Vagina (tissue), 2 donors: ENCODE results near the gene NUDT22. TPM values are rescaled to one million over a fixed set of nuclear protein-coding genes. Genes with fewer than 3 reads are reported as not detected.

Source experiments
- DNase-seq, 2 donors: peaks; one replicate each; pipeline ENCODE4 v3.0.0-alpha.2; 2017; ENCODE audit errors: extremely low spot score in 2 of 2
- H3K27ac ChIP-seq: fragments of 200-600 bp; sonication (generic); one replicate; pipeline ENCODE4 v1.5.1; 2019
- H3K27me3 ChIP-seq: fragments of 200-600 bp; sonication (generic); one replicate; pipeline ENCODE4 v1.5.1; 2019
- H3K36me3 ChIP-seq, 2 donors: fragments of 200-600 bp; sonication (generic); one replicate each; pipeline ENCODE4 v1.5.1; 2017 to 2019
- H3K4me1 ChIP-seq: fragments of 200-600 bp; sonication (generic); one replicate; pipeline ENCODE4 v1.5.1; 2019
- H3K4me3 ChIP-seq, 2 donors: fragments of 200-600 bp; sonication (generic); 1 replicate in 1 of 2; 2 replicates in 1 of 2; pipeline ENCODE4 v1.5.1; 2016 to 2019
- H3K9me3 ChIP-seq: fragments of 200-600 bp; sonication (generic); one replicate; pipeline ENCODE4 v1.5.1; 2019
- CTCF ChIP-seq, 3 experiments: fragments of 450-650 bp in 2 of 3; fragments of 200-600 bp in 1 of 3; sonication (generic) in 1 of 3; IDR thresholded peaks; one replicate each; pipeline ENCODE4 v1.5.1; 2017 to 2019; ENCODE audit warnings: antibody characterized with exemption in 3 of 3, mild to moderate bottlenecking in 2 of 3, moderate library complexity in 2 of 3
- POLR2A ChIP-seq, 2 donors: fragments of 450-650 bp; IDR thresholded peaks; one replicate each; pipeline ENCODE4 v1.6.1; 2017; ENCODE audit warnings: antibody characterized with exemption in 2 of 2, mild to moderate bottlenecking in 2 of 2, moderate library complexity in 2 of 2
- POLR2AphosphoS5 ChIP-seq, 2 donors: sonication (generic); formaldehyde crosslinking; IDR thresholded peaks; one replicate each; pipeline ENCODE4 v1.9.0; 2017; ENCODE audit warnings: antibody characterized with exemption in 2 of 2, mild to moderate bottlenecking in 2 of 2, low read depth in 1 of 2; ENCODE audit not compliant: insufficient read depth in 1 of 2
- intact Hi-C: fragments of 100-400 bp; cut with DNase I; formaldehyde crosslinking; loops from one replicate; pipeline ENCODE4 v1.15.1; 2023
- total RNA-seq: library from RNA; depleted of rRNA; stranded (reverse); fragments of >200 nt; gene quantifications from one replicate; pipeline ENCODE4 v1.2.3, GENCODE V29; 2016

NUDT22 gene
- total RNA-seq, 1 donor from 2014 or later = 38.8 TPM

DNA sequence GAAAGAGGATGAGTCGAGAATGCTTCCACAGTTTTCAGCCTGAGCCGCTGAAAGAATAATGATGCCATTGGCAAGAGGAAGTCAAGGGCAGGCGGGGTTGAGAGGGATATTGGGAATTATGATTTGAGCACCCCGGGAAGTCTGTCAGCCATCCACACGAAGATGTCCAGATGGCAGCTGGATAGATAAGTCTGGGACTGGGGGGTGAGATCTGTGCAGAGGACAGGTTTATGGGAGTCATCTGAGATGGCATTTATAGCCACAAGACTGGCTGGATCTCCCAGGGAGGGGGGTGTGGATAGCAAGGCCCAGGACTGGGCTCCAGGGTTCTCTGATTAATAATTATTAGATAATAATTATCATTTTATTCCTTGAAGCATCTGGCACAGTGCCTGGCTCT is 45.2 kb upstream of the NUDT22 start:
- Histone ChIP-seq H3K27me3 (no peaks in the 10 kb centered on the region), H3K9me3 (no peaks in the 10 kb centered on the region), H3K4me1 (peaks cover 43% of the 10 kb centered on the region), H3K36me3 (no peaks in the 10 kb centered on the region), H3K4me3 (peak overlapping the region in 1 of 2 donors; percentile 22), H3K27ac (peak overlapping the region; percentile 87)
- intact Hi-C loops = no loop called here
- no peak for DNase-seq
- TF ChIP-seq CTCF (IDR thresholded peaks at IDR 0.05) = no peak
- no peak for TF ChIP-seq POLR2AphosphoS5 (IDR thresholded peaks at IDR 0.05; ENCODE audit: insufficient read depth in 1 of 2, low read depth in 1 of 2)
- no peak for TF ChIP-seq POLR2A (IDR thresholded peaks at IDR 0.05)

DNA sequence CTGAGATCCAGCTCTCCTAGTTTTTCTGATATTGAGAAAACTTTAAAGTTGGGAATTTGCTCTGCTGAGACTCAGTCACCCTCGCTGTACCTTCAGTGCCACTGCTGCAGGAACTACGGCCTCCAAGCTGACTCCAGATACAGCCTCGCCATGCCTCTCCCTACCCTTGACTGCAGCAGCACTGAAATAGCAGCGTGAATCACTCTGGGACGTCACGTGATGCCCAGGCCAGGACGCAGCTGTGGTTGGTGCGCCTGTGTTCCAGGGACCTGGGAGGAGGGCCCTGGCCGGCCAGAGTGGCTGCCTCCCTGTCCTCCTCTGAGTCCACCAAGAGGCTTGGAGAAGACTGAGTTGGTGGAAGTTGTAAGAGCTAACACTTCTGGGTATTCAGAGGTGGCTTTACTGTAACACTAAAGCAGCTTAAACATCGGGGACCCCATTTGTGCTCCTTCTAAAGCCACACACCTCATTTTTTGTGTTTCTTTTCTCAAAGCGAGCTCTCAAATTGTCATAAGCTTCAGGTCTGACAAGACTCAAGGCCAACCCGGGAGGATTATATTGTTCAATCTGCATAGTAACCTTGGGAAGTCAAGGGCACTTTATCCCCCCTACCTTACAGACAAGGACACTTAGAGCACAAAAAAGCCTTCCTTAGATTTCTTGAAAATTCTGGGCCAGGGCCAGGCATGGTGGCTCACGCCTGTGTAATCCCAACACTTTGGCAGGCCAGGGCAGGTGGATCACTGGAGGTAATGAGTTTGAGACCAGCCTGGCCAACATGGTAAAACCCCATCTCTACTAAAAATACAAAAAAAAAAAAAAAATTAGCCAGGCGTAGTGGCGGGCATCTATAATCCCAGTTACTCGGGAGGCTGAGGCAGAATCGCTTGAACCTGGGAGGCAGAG is 44.3 kb upstream of the NUDT22 start:
- Histone ChIP-seq H3K27ac (peak overlapping the region; percentile 87), H3K4me1 (peaks cover 43% of the 10 kb centered on the region), H3K27me3 (no peaks in the 10 kb centered on the region), H3K9me3 (no peaks in the 10 kb centered on the region), H3K4me3 (peak overlapping the region in 1 of 2 donors; percentile 22), H3K36me3 (no peaks in the 10 kb centered on the region)
- peak in 1 of 2 donors; percentile 80 for TF ChIP-seq POLR2A (IDR thresholded peaks at IDR 0.05)
- TF ChIP-seq CTCF (IDR thresholded peaks at IDR 0.05) = no peak
- peak; percentile 93 to 98 for TF ChIP-seq POLR2AphosphoS5 (IDR thresholded peaks at IDR 0.05; ENCODE audit: insufficient read depth in 1 of 2, low read depth in 1 of 2)
- intact Hi-C loops = no loop called here
- peak in 1 of 2 donors; percentile 95 for DNase-seq

- H3K4me1 ChIP-seq = peaks cover 43% of the 10 kb centered on the region
Measured at GRCh38 chr11:64183890-64184289, 42.2 kb upstream of the NUDT22 start.

DNA sequence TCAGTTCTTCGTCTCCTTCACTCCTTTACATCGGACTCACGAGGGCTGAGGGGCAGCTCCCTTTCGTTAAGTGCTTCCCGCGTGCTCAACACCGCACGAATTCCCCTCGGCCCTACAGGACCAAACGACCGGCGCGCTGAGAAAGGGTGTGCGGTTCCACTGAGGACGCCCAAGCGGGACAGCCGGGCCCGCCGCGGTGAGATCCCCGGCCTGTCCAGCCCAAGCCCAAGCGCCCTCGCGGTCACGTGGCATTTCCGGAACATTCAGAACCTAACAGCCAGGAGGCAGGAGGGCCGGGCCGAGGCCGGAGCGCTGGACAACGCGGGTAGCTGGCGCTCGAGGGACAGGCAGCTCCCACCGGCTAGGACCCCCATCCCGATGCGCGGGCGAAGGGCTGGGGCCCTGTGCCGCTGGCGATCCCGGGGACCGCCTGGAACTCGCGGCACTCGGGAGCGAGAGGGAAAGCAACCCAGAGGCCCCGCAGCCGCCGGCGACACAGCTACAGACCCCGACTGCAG is 40.8 kb upstream of the NUDT22 start:
- intact Hi-C loops = no loop called here
- Histone ChIP-seq H3K9me3 (no peaks in the 10 kb centered on the region), H3K27me3 (no peaks in the 10 kb centered on the region), H3K36me3 (peaks cover 0 to 3% of the 10 kb centered on the region in 2 donors), H3K27ac (no peak overlapping the region), H3K4me3 (peak overlapping the region; percentile 76 to 86), H3K4me1 (peaks cover 41% of the 10 kb centered on the region)
- peak; percentile 96 to 99 for TF ChIP-seq POLR2A (IDR thresholded peaks at IDR 0.05)
- TF ChIP-seq POLR2AphosphoS5 (IDR thresholded peaks at IDR 0.05; ENCODE audit: insufficient read depth in 1 of 2, low read depth in 1 of 2) = peak in 1 of 2 donors; percentile 100
- TF ChIP-seq CTCF (IDR thresholded peaks at IDR 0.05) = peak in 1 of 3 experiments; percentile 55
- peak in 1 of 2 donors; percentile 96 for DNase-seq

More at GRCh38 chr11:64183890-64184289, 42.2 kb upstream of the NUDT22 start:
- no peak overlapping the region for H3K27ac ChIP-seq
- H3K27me3 ChIP-seq = no peaks in the 10 kb centered on the region
- no peak overlapping the region for H3K4me3 ChIP-seq
- no peaks in the 10 kb centered on the region for H3K9me3 ChIP-seq
- no peak for TF ChIP-seq POLR2A (IDR thresholded peaks at IDR 0.05)
- no peak for TF ChIP-seq POLR2AphosphoS5 (IDR thresholded peaks at IDR 0.05; ENCODE audit: insufficient read depth in 1 of 2, low read depth in 1 of 2)
- no peak for TF ChIP-seq CTCF (IDR thresholded peaks at IDR 0.05)
- intact Hi-C loops = no loop called here
- no peaks in the 10 kb centered on the region for H3K36me3 ChIP-seq
- DNase-seq = no peak
